COLO668 (cell line): Measurements from ENCODE around the gene UGT1A7.

Experiments used
- DNase-seq: peaks from one replicate; lab custom pipeline; 2025; ENCODE audit not compliant: unreplicated experiment; lab: John Stamatoyannopoulos, UW

The UGT1A7 gene

DNA sequence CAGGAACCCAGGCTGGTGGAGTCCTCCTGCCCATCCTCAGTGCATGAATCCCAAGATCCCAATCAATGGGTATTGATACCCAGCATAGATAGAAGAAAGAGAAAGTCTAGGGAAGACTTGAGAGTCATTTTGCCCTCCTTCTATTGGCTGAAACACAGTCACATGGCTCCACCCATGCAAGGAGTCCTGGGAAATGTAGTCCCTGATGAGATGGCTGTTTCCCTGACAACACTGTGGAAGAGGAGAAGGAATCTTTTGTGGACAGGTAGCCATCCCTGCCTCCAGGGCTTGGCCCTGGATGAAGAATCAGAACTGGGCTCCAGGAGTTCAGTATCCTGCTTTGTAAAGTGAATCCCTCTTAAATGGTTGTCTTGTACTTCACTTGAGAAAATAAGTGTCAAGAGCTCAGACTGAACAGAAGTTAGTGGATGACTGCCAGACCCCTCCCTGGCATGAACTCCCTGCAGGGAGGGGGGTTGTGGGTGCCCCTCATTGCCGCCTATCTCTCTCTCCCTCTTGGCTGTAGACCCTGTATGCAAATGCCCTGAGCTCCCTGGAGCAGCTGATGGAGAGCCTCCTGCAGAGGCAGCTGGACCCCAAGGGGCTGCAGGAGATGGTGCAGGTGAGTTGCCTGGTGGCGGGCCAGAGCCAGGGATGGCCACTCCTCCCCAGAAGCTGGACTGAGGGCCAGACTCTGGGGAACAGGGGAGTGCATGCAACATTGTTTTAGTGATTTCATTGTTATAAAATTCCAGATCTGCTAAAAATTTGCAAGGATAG lies 132.5 kb downstream of the UGT1A7 start:
- DNase-seq = no peak

DNA sequence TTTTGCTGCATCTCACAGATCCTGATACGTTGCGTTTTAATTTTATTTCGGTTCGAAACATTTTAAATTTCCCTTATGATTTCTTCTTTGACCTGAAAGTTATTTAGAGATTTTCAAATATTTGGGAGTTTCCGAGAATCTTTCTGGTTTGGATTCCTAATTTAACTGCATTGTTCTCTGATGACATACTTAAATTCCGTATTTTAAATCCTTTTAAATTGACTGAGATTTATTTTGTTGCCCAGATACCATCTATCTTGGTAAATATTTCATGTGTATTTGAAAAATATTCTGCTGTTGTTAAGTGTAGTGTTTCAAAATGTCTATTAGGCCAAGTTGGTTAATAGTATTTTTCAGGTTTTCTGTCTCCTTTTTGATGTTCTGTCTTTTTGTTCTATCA lies 134.2 kb downstream of the UGT1A7 start:
- DNase-seq = no peak

DNA sequence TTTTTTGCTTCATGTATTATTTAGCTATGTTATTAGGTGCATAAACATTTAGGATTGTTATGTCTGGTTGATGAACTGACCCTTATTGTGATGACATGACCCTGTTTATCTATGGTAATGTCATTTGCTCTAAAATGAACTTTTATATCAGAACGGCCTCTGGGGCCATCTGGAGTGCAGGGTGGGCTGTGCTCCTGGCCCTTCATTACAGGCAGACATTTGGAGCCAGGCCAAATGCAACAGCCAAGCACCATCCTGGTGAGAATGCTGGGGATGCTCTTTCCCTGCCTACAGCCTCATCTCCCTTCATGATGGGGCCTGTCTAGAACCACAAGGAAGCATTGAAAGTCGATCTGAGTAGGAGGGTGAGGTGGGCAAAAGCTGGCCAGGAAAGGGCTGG lies 134.6 kb downstream of the UGT1A7 start:
- DNase-seq = no peak

DNA sequence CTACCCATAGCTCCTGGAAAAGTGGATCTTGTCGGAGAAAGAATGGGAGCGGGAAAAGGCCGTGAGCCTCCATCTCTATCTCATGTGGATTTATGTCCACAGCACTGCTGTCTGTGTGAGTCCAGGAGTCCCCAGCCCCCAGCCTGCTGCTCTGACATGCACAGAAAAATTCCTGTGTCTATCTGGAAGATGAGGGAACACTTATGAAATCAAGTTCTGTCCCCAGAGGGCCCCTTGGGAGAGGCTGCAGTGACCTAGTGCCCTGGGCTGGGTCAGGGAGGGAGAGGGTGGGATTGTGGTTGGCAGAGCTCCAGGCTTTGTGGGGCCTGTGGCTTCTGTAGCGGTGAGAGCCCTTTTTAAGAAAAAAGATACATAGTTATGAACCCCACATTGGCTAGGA lies 135.1 kb downstream of the UGT1A7 start:
- no peak for DNase-seq

DNA sequence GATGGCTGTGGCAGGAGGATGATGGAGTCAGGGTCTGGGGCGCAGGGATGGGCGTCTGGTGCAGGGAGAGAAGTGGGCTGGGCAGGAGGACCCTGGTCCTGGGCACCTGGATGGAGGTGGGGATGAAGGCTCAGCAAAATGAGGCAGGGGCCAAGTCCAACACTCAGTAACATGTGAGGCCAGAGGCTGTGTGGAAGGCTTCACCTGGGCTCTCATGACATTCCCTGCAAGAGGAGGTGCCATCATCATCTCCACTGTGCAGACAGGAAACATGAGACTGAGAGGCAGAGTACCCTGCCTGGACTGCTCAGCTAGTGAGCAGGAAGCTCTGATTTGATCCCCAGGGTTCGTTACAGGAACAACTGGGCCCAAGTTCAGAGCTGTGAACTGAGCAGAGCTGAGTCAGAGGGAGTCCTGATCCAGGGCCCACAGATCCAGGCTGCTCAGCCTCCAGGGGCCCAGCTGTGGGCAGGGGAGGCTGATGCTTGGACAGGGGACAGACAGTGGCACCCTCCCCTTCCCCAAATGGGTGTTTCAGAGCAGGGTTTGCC lies 135.7 kb downstream of the UGT1A7 start:
- DNase-seq = no peak

- DNase-seq = no peak
Observed at GRCh38 chr2:233817995-233818638, 136.4 kb downstream of the UGT1A7 start.

DNA sequence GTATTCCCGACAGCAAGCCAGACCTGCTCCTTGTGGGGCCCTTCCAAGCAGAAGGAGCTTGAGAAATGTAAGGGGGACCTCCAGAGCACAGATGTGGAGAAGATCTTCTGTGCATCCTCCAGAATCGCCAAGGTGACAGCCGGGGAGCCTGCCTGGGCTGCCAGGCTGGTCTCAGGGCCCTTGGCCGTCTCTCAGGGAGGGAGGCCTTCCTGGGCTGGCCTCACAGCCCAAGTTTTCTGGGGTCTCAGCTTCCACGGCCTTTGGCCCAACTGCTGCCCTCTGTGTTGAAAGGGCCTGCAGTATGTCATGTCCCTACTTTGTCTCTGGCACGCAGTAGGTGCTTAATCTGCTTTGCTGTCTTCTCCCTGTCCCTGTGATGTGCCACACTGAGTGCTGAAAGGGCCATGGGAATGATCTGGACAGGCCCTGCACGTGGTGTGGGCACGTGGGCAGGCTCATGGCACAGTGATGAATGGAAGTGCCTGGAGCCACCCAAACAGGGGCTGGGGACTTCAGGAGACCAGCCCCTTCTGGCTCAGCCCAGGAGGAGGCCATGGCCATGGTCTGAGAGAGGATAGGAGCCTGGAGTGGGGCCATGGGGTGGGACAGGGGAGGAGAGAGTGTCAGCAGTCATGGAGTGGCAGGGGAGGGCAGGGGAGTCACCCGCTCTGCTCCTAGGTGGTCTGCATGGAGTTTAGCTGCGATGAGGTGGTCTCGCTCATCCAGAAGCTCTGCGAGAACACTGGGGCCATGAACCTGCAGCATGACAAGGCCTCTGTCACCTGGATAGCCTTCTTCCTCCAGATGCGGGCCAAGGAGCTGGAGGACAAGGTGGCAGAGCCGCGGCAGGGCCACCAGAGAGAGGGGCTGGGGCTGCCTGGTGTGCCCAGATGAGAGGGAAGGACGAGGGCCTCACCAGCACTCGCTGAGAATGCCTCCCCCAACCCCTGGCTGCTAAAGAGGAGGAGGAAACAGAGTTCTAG lies 137.2 kb downstream of the UGT1A7 start:
- DNase-seq = no peak

GRCh38 chr2:233819884-233820773 lies 138.4 kb downstream of the UGT1A7 start:
- DNase-seq = no peak

- no peak for DNase-seq
Observed at GRCh38 chr2:233820774-233821105, 139.0 kb downstream of the UGT1A7 start.

DNA sequence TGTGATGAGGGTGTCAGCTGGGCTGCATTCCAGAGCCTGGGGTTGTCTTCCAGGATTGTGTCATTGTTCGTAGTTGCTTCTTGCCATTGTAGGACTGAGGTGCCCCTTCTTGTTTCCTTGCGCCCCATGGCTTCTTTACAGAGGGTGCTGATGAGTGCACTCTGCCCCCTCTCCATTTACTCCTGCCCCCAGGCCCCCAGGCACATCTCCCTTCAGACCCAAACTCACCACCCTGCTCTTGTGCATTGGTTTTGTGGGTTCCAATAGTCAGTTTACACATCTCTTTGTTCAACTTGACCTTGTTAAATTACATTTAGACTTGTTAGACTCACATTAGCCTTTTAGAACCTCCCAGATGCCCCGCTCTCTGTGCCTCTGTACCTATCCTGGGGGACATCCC lies 139.5 kb downstream of the UGT1A7 start:
- no peak for DNase-seq

DNA sequence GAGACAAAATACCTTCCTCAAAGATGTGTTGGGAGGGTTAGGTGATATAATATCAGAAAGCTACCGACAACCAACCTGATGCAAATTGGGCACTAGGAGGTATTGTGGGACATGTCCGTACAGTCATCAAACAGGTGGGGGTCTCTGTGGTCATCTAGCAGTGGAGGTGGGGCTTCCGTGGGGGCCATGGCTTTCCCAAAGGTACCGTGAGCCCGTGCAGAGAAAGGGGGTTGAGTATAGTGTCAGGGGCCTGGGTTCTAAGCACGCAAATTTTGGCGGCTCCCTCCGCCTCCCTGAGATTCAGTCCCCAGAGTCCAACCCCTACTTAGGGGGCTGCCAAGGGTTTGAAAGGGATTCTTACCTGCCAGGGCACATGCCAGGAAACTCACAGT lies 140.0 kb downstream of the UGT1A7 start:
- DNase-seq = no peak

GRCh38 chr2:233822101-233822771 lies 140.5 kb downstream of the UGT1A7 start:
- no peak for DNase-seq
